HL-60 (cell line): ENCODE data around the gene PSMF1.

Experiments used
- DNase-seq, 2 experiments: peaks; one replicate each; pipeline ENCODE4 v3.0.0-alpha.2; 2010 to 2020; ENCODE audit warnings: low read depth in 1 of 2, low spot score in 1 of 2
- H3K27ac ChIP-seq: fragments of 250-450 bp; sonication (Bioruptor Pico); replicated peaks from 2 replicates; pipeline ENCODE4 v1.5.1; 2020; ENCODE audit warnings: mild to moderate bottlenecking, moderate library complexity
- H3K27me3 ChIP-seq: fragments of 250-450 bp; sonication (Bioruptor Pico); 2 replicates; pipeline ENCODE4 v1.5.1; 2021; ENCODE audit warnings: mild to moderate bottlenecking, moderate library complexity; ENCODE audit not compliant: insufficient read depth, poor library complexity, severe bottlenecking
- H3K4me3 ChIP-seq: replicated peaks from 2 replicates; pipeline ENCODE4 v1.5.1; 2011; ENCODE audit warnings: mild to moderate bottlenecking, control low read depth, low read length; ENCODE audit not compliant: insufficient read depth
- CTCF ChIP-seq: IDR thresholded peaks from one replicate; pipeline ENCODE4 v1.5.1; 2011; ENCODE audit warnings: low read length, control low read depth, inconsistent platforms; ENCODE audit not compliant: insufficient read depth
- GABPA ChIP-seq: IDR thresholded peaks from 2 replicates; pipeline ENCODE4 v1.6.1; 2012; ENCODE audit warnings: low read depth
- POLR2AphosphoS5 ChIP-seq: IDR thresholded peaks from 2 replicates; pipeline ENCODE4 v1.6.1; 2012; ENCODE audit warnings: low read depth
- REST ChIP-seq: IDR thresholded peaks from 2 replicates; pipeline ENCODE4 v1.6.1; 2012; ENCODE audit warnings: low read depth; ENCODE audit not compliant: insufficient replicate concordance
- SPI1 ChIP-seq: IDR thresholded peaks from 2 replicates; pipeline ENCODE4 v1.6.1; 2012; ENCODE audit warnings: low read depth, mild to moderate bottlenecking, borderline replicate concordance

PSMF1 gene

GRCh38 chr20:1189827-1190226 lies 71.4 kb downstream of the PSMF1 start:
- TF ChIP-seq POLR2AphosphoS5 (no peak), CTCF (no peak), REST (no peak)
- Histone ChIP-seq H3K27ac (no peak overlapping the region), H3K4me3 (no peak overlapping the region), H3K27me3 (peaks cover 11% of the 10 kb centered on the region)
- no peak for DNase-seq

DNA sequence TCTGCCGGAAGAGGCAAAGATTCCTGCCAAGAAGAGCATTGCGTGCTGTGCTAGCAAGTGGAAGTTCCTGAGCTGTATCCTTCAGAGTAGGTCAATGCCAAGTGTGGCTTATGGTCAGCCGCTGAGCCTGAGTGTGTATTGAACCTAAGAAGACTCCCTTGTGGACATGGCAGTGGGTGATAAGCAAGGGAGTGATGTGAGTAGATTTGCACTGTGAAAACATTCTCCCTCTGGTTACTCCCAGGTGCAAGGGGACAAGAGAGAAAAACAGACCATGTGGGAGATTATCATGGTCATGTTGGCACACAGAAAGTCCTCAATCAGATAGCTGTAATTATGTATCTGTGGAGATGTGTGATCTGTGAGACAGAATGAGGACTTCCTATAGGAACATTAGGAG lies 72.4 kb downstream of the PSMF1 start:
- peaks cover 10% of the 10 kb centered on the region for H3K27me3 ChIP-seq
- no peak overlapping the region for H3K27ac ChIP-seq
- no peak for TF ChIP-seq CTCF
- TF ChIP-seq GABPA: no peak
- TF ChIP-seq POLR2AphosphoS5: no peak
- no peak for TF ChIP-seq SPI1
- TF ChIP-seq REST: no peak
- DNase-seq: no peak
- H3K4me3 ChIP-seq: no peak overlapping the region

- H3K27me3 ChIP-seq: peaks cover 6% of the 10 kb centered on the region
- TF ChIP-seq GABPA: no peak
- TF ChIP-seq REST: no peak
- no peak overlapping the region for H3K4me3 ChIP-seq
- DNase-seq: no peak
- no peak overlapping the region for H3K27ac ChIP-seq
Observed at GRCh38 chr20:1191299-1191698, 72.9 kb downstream of the PSMF1 start.

- TF ChIP-seq SPI1 (no peak), REST (no peak), POLR2AphosphoS5 (no peak), CTCF (no peak), GABPA (no peak)
- Histone ChIP-seq H3K27ac (no peak overlapping the region), H3K27me3 (peaks cover 4% of the 10 kb centered on the region), H3K4me3 (no peak overlapping the region)
- no peak for DNase-seq
Observed at GRCh38 chr20:1195226-1195625, 76.8 kb downstream of the PSMF1 start.
